ENCODE measurements around the gene FASN.
A peak's percentile ranks its signal among the peaks of the same experiment; 100 is the strongest.

The FASN gene

GRCh38 chr17:82112181-82112913 is 14.3 kb upstream of the FASN start:
- no peaks in the 10 kb centered on the region for H3K27me3 Mint-ChIP-seq (ENCODE audit: low read depth)
- no peak overlapping the region for H3K27ac Mint-ChIP-seq
- H3K4me3 Mint-ChIP-seq = no peak overlapping the region
- H3K9me3 Mint-ChIP-seq = no peaks in the 10 kb centered on the region
- H3K36me3 Mint-ChIP-seq (ENCODE audit: low read depth) = no peaks in the 10 kb centered on the region
- H3K4me1 Mint-ChIP-seq (ENCODE audit: low read depth) = peaks cover 6% of the 10 kb centered on the region

- Mint-ChIP-seq H3K36me3 (ENCODE audit: low read depth) (no peaks in the 10 kb centered on the region), H3K27me3 (ENCODE audit: low read depth) (no peaks in the 10 kb centered on the region), H3K4me3 (no peak overlapping the region), H3K4me1 (ENCODE audit: low read depth) (peaks cover 15% of the 10 kb centered on the region), H3K27ac (no peak overlapping the region), H3K9me3 (no peaks in the 10 kb centered on the region)
Observed at GRCh38 chr17:82110298-82110697, 12.3 kb upstream of the FASN start.

GRCh38 chr17:82108961-82109475 is 11.0 kb upstream of the FASN start:
- no peaks in the 10 kb centered on the region for H3K9me3 Mint-ChIP-seq

GRCh38 chr17:82108496-82108945 is 10.5 kb upstream of the FASN start:
- peaks cover 16% of the 10 kb centered on the region for H3K4me1 Mint-ChIP-seq (ENCODE audit: low read depth)
- no peak overlapping the region for H3K4me3 Mint-ChIP-seq
- H3K27ac Mint-ChIP-seq = no peak overlapping the region
- no peaks in the 10 kb centered on the region for H3K9me3 Mint-ChIP-seq
- no peaks in the 10 kb centered on the region for H3K27me3 Mint-ChIP-seq (ENCODE audit: low read depth)
- H3K36me3 Mint-ChIP-seq (ENCODE audit: low read depth) = no peaks in the 10 kb centered on the region

More at GRCh38 chr17:82108961-82109475, 11.0 kb upstream of the FASN start:
- Mint-ChIP-seq H3K27ac (no peak overlapping the region), H3K4me3 (no peak overlapping the region), H3K27me3 (ENCODE audit: low read depth) (no peaks in the 10 kb centered on the region), H3K36me3 (ENCODE audit: low read depth) (no peaks in the 10 kb centered on the region), H3K4me1 (ENCODE audit: low read depth) (peaks cover 16% of the 10 kb centered on the region)

- Mint-ChIP-seq H3K27me3 (ENCODE audit: low read depth) (no peaks in the 10 kb centered on the region), H3K36me3 (ENCODE audit: low read depth) (no peaks in the 10 kb centered on the region), H3K27ac (no peak overlapping the region), H3K9me3 (no peaks in the 10 kb centered on the region), H3K4me3 (no peak overlapping the region), H3K4me1 (ENCODE audit: low read depth) (peaks cover 16% of the 10 kb centered on the region)
Observed at GRCh38 chr17:82108038-82108437, 10.0 kb upstream of the FASN start.

- H3K27ac Mint-ChIP-seq = peak overlapping the region; percentile 20
- H3K4me1 Mint-ChIP-seq (ENCODE audit: low read depth) = peaks cover 17% of the 10 kb centered on the region
Observed at GRCh38 chr17:82107341-82107860, 9.4 kb upstream of the FASN start.

GRCh38 chr17:82106688-82107305 is 8.8 kb upstream of the FASN start:
- Mint-ChIP-seq H3K9me3 (no peaks in the 10 kb centered on the region), H3K36me3 (ENCODE audit: low read depth) (no peaks in the 10 kb centered on the region), H3K4me1 (ENCODE audit: low read depth) (peaks cover 18% of the 10 kb centered on the region), H3K27me3 (ENCODE audit: low read depth) (no peaks in the 10 kb centered on the region), H3K4me3 (peak overlapping the region; percentile 84), H3K27ac (peak overlapping the region; percentile 95)

More at GRCh38 chr17:82107341-82107860, 9.4 kb upstream of the FASN start:
- H3K36me3 Mint-ChIP-seq (ENCODE audit: low read depth) = no peaks in the 10 kb centered on the region
- H3K4me3 Mint-ChIP-seq = no peak overlapping the region
- H3K27me3 Mint-ChIP-seq (ENCODE audit: low read depth) = no peaks in the 10 kb centered on the region
- no peaks in the 10 kb centered on the region for H3K9me3 Mint-ChIP-seq

GRCh38 chr17:82105882-82106687 is 8.0 kb upstream of the FASN start:
- no peaks in the 10 kb centered on the region for H3K9me3 Mint-ChIP-seq

GRCh38 chr17:82105417-82105881 is 7.4 kb upstream of the FASN start:
- Mint-ChIP-seq H3K4me1 (ENCODE audit: low read depth) (peaks cover 18% of the 10 kb centered on the region), H3K36me3 (ENCODE audit: low read depth) (no peaks in the 10 kb centered on the region), H3K27me3 (ENCODE audit: low read depth) (no peaks in the 10 kb centered on the region), H3K4me3 (peak overlapping the region; percentile 14), H3K9me3 (no peaks in the 10 kb centered on the region), H3K27ac (peak overlapping the region; percentile 45)

More at GRCh38 chr17:82105882-82106687, 8.0 kb upstream of the FASN start:
- Mint-ChIP-seq H3K4me1 (ENCODE audit: low read depth) (peaks cover 18% of the 10 kb centered on the region), H3K4me3 (peak overlapping the region; percentile 84), H3K36me3 (ENCODE audit: low read depth) (no peaks in the 10 kb centered on the region), H3K27me3 (ENCODE audit: low read depth) (no peaks in the 10 kb centered on the region), H3K27ac (peak overlapping the region; percentile 95)

- peak overlapping the region; percentile 14 for H3K4me3 Mint-ChIP-seq
- H3K4me1 Mint-ChIP-seq (ENCODE audit: low read depth) = peaks cover 18% of the 10 kb centered on the region
- H3K27ac Mint-ChIP-seq = peak overlapping the region; percentile 45
- no peaks in the 10 kb centered on the region for H3K27me3 Mint-ChIP-seq (ENCODE audit: low read depth)
- H3K9me3 Mint-ChIP-seq = no peaks in the 10 kb centered on the region
- H3K36me3 Mint-ChIP-seq (ENCODE audit: low read depth) = no peaks in the 10 kb centered on the region
Observed at GRCh38 chr17:82104797-82105416, 6.9 kb upstream of the FASN start.

GRCh38 chr17:82103553-82104451 is 5.8 kb upstream of the FASN start:
- Mint-ChIP-seq H3K27ac (no peak overlapping the region), H3K27me3 (ENCODE audit: low read depth) (no peaks in the 10 kb centered on the region), H3K9me3 (no peaks in the 10 kb centered on the region), H3K4me1 (ENCODE audit: low read depth) (peaks cover 18% of the 10 kb centered on the region), H3K36me3 (ENCODE audit: low read depth) (no peaks in the 10 kb centered on the region), H3K4me3 (no peak overlapping the region)

GRCh38 chr17:82101767-82102679 is 4.0 kb upstream of the FASN start:
- H3K27ac Mint-ChIP-seq = peak overlapping the region; percentile 65
- no peaks in the 10 kb centered on the region for H3K27me3 Mint-ChIP-seq (ENCODE audit: low read depth)
- no peak overlapping the region for H3K4me3 Mint-ChIP-seq
- peaks cover 14% of the 10 kb centered on the region for H3K4me1 Mint-ChIP-seq (ENCODE audit: low read depth)
- H3K9me3 Mint-ChIP-seq = no peaks in the 10 kb centered on the region
- H3K36me3 Mint-ChIP-seq (ENCODE audit: low read depth) = no peaks in the 10 kb centered on the region

Data from T-helper 1 cell treated with Interleukin-12 subunit alpha and Interleukin-12 subunit beta and Interleukin-4 antibody, amounts not matched to agents 30 μg/mL and 1 μg/mL, for 36 hours (primary cell).